Suppressor macrophage (primary cell): ENCODE measurements around the gene FOXP1.

Experiments used
- DNase-seq, 4 experiments: peaks; one replicate each; pipeline ENCODE4 v3.0.0-alpha.2; 2020 to 2022

Gene FOXP1

DNA sequence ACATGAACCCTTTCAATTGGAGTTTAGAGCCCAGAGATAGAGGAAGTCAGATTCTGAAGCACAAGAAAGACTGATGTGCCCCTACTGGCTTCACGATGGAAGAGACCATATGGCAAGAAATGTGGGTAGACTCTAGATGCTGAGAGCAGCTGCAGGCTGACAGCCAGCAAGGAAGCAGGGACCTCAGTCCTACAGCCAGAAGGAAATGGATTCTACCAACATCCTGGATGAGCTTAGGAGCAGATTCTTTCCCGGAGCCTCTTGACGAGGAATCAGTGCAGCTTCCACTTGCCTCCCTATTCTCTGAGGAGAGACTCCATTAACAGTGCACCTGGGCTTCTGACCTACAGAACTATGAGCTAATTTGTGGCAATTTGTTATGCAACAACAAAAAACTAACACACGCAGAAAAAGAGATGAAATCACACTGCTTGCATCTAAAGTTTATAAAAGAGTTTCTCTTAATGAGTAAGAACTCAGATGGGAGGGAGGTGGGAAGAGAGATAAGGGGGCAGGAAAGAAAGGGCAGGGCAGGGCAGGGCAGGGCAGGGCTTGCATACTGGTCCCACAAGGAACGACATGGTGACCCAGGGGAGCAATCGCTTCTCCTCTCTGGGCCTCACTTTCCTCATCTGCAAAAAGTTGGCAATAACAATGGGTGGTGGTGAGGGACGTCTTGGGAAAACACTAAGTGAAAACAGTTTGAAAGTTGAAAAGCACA, 440.9 kb downstream of the FOXP1 start:
- peak; percentile 15 to 56 (median 44) for DNase-seq

- DNase-seq = no peak
These were observed 443.1 kb downstream of the FOXP1 start for GRCh38 chr3:71140477-71140876.

DNA sequence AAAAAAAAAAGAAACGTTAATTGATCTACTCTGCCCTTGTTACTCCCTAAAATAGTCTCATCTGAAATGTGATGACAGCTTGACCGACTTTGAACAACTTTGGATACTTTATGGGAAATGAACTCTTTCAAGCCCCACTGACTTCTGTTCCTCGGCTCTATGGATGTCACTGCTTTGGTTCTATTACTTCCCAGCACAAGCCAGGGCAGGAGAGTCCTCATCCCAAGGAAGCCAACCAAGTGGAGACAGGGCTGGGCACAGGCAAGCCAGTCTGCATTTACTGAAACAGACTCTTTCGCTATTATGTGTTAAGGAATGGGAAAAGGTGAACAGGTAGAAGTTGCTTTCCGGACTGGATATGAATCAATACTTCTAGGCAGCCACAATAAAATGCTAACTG, 444.0 kb downstream of the FOXP1 start:
- no peak for DNase-seq

- DNase-seq = no peak
These were observed 445.1 kb downstream of the FOXP1 start for GRCh38 chr3:71138410-71138809.

DNA sequence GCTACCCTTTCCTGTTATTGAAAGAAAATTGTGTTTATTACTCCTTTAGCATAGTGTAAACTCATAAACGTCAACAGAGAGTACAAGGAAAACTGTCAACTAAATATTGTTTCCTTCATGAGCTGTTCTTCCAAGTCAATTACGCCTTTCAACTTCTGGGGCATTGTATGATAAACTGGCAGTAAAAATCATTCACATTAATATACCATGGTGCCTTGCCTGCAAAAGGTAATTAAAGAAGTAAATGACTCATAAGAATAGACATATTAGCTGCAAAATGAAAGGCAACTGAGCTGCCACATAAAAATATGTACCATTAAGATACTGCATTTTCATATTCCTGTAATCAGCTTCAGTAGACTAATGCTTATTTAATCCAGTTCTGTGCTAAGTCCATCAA, 447.3 kb downstream of the FOXP1 start:
- DNase-seq = no peak

DNA sequence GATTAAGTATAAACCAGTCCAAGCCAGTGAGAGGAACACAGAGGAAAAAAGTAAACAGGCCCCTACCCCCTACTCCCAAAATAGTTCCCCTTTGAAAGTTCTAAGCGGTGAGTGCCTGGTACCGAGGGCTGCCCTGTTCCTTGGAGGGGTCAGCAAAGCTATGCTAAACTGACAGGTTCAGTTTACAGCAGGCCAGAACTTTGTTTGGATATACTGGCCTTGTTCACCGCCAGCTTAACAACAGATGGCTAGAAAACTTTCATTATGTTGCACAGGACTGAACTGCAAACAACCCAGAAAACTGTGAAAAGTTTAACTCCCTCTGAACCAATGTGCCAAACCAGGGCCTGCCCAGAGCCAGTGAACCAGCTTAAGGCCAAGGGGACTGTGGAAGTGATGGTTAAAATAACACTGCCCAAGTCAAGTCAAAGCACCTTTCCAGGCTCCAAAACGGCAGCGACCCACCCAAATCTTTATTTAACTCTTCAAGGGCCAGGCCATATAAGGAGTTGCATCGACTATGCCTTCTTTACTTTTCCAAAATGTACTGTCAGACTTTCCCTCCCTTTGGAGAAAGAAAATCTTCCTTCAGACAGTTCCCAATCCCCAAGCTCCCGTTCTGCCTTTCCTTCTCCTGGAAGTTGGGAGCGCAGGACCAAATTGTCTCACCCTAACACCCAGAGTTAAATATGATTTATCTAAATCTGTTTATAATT, 448.0 kb downstream of the FOXP1 start:
- no peak for DNase-seq

- no peak for DNase-seq
These were observed 449.0 kb downstream of the FOXP1 start for GRCh38 chr3:71134521-71134920.

DNA sequence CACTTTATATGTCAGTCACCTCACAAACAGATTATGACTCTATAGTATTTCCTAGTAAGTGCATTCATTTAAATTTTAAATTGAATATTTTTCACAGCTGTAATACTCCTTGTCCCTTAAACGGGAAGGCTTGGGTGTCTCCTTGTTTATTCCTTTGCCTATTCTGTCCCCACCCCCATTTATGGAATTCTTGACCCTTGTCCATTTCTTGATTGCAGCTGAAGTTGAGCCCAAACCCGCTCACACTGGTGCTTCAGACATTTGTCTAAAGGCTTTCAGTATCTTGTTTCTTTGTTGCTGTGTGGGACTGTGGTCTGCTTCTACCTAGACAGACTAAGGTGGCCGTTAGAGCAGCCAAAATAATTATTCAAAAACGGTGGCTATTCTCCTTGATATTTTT, 449.7 kb downstream of the FOXP1 start:
- no peak for DNase-seq

DNA sequence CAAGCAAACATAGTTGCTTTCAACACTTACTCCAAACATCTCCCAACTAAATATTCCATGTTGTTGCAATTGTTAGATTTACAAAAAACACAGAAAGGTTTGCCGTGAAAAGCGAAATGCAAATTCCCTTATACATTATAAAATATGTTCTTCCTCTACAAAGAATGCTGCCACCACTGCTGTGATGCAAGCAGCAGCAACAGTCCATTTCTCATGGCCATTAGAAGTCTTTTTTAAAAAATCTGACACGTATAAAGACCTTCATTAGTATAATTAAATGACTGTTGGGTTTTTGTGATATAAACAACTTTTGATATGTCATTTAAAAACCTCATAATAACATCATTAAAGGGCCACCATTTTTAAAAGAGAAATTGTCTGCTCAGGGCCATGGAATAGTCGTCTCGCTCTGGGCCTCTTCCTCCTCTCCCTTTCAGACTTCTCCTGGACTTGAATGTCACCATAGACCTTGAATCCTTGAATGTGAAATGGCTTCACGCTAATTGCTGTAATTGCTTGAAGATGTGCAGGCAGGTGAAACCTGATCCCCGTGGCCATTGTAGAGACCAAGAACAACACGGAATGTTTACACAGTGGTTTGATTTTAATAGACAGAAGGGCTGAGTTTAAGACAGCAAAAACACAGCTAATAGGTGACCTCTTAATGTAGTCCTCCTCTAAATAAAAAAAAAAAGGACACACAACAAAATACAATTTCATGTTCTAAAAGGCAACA, 450.4 kb downstream of the FOXP1 start:
- DNase-seq = no peak

DNA sequence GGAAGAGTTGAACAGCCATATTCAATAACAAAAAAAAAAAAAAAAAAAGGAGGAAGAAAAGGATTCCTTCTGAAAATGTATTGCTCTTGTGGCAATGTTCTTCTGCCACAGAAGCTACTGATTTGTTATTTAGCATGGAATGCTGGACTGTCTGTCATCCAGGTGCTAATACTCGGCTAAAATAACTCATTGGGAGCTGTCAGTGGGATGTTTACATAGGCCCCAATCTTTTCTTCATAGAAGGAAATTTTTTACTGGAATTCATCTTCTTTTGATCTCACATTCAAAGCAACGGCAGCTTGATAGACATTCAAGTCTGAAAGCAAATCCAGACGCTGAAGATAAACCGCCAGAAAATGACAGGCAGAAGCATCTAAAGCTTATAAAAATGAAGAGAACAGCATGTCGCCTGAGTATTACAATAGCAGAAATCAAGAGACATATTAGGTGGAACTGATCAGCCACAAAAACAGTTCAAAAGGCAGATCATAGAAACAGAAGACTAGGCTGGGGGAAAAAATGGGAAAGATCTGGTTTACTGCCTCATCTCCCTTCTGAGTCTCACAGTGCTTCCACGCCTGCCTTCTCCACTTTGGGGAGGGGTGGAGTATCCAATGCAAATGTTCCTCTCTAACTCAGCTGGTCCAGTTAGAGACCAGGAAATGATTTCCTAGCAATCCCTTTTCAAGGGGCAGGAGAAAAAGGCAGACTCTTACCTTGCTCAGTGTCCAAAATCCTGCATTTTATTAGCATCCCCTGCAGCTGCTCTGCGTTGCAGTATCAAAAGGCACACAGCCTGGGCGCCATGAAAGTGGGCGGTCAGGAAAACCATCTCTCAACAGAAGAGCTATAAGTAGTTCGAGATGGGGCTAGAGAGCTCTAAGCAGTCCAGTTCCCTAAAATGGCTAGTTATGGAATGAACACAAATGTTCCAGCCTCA, 451.9 kb downstream of the FOXP1 start:
- DNase-seq = peak in 3 of 4 experiments; percentile 14 to 22 (median 19)

DNA sequence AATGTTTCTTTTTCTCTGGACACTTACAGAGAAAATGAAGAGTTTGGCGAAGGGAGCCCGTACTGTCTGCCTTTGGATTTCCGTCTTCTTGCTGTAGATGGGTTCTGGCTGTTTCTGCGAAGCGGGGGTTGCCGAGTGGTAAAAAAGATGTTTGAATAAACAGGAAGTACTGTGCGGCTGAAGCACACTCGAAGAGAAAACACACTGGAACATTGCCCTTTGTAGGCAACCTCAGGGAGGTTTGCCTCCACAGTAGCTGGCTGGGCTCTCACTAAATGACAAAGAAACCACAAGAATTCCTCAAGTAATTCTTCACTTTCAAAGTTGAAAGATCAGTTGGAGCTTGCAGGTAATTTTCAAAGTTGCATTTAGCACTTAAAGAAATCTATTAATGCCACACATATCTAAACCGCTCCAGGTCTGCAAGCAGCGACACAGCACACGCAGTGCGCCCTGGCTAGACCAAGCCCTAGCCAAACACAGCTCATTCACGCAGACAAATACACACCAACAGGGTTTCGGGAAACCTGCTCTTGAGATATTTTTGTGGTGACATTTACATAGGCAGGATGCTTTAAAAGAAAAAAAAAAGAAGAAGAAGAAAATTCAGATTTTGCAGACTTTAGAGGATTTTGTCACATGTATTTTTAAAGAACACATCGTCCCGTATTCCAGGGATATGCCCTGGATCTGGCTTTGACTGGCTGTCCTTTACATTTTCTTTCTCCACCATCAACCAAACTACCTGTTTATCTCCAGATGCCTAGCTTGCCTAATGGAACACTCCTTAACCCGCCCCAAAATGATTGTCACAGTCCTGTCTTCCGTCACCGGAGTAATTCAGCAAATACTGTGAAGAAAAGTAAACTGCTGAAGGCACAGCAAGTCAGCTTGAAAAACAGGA, 452.8 kb downstream of the FOXP1 start:
- peak; percentile 69 to 81 (median 80) for DNase-seq

DNA sequence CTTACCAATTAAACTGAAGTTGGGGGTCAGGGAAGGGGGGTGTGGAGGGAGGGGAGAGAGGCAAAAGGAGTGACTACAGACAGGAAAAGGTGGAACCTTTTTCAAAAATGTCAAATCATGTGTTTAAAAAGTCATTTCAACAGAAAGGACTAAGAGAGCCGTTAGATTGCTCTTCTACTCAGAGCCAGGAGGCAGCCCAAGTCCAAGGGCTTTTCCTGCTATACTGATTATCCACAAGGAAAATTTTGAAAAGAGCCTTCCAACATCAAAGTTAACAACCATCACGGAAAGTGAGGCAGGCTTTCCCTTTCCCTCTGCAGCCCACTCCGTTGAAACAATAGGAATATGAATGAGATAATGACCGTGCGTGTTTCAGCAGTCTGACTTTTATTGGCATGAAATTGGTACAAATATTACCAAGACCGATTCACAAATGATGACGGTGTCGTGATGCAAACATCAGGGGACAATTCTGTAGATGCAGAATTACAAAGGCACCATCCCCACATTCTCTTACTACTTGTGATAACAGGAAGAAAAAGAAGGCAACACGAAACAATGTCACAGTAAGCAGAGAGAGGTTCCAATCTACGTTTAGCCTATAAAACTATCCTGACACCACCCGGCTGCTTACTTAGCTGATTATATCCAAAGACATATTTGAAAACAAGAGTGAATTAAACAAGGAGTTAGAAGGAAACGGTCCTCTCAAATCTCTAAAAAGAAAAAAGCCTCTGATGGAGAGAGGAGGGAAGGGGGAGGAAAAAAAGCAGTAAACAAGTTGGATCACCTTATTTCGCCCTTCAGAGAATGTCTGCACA, 453.7 kb downstream of the FOXP1 start:
- peak; percentile 6 to 52 (median 32) for DNase-seq

DNA sequence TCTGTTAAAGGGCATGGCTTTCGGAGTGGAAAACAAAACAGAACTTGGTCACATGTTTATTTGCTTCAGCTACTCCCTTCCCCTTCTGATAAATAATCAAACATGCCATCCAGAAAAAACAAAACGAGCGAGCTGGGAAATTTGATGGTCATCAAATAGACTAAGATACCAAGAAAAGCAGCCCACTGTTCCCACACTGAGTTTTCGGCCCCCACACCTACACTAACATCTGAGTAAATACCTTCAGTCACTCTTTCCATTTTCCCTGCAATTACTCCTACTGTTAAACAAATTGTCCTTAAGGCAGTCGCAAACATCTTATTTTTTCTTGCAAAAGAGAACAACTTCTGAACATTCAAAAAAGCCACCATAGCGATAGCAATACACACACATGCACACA, 454.6 kb downstream of the FOXP1 start:
- peak in 1 of 4 experiments; percentile 15 for DNase-seq

- no peak for DNase-seq
These were observed 455.7 kb downstream of the FOXP1 start for GRCh38 chr3:71127844-71128243.

GRCh38 chr3:71127052-71127831, 456.3 kb downstream of the FOXP1 start:
- DNase-seq = peak; percentile 39 to 70 (median 53)

DNA sequence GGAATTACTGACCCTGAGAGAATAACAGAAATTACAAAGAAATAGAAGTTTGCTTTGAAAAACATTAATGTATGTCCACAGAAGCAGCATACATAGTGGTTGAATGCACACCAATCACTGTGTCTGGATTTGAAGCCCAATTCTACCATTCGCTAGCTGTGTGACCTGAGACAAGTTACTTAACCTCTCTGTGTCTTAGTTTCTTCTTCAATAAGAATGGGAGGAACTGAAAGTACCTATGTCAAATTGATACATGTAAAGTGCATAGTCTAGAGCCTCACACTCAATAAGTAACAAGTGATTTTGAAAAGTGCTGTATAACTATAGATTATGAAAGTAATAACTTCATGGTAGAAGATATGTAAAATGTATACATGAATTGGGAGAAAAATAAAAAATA, 457.8 kb downstream of the FOXP1 start:
- no peak for DNase-seq

DNA sequence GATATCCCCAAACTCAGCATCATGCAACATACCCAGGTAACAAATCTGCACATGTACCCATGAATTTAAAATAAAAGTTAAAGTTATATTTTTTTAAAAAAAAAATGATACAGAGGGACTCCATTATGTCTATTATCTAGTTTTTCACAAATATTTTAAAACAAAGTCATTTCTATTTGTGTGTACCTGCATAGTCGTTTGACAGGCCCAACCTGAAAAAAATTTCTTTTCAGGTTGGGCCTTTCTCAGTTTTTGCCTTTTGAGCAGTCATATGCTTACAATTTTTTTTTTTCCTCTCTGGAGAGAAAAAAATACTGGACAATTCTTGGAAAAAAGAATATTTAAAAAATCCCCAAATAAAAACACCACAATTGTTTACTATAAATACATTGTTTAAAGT, 459.5 kb downstream of the FOXP1 start:
- no peak for DNase-seq

GRCh38 chr3:71122641-71123040, 460.9 kb downstream of the FOXP1 start:
- DNase-seq = no peak

DNA sequence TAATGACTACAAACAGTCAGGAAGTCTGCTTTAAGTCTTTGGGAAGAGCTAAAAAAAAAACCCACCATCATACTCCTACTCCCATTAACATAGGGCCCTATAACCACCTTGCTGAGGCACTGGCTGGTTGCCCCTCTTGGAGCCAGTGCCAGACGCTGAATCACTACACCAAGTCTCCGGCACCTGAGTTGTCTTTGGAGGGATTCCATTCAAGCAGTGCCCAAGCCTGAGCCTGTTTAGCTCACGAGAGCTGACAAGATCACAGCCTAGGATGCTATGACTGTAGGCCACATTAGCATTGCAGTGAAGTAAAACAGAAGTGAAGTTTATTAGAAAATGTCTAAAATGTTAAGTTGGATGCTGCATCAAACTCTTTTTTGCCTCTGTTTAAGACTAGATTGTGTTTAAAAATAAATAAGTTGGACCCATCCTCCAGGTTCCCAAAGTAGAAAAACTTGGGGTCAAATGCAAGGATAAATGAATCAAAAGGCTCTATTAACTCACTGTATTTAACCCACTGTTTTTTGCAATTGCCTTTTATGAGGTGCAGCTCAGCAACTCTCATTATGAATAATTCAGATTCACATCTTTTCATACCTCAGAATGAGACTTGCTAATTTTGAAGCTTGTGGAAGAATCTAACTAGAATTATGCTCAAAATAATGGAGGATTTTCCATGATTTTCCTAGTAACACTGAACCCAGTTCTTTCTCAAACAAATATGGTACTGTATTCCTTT, 461.9 kb downstream of the FOXP1 start:
- no peak for DNase-seq
